HG02884 (cell line): ENCODE data around the gene ACTN4.

Source experiments
- ATAC-seq: cut with Tn5 transposase; IDR thresholded peaks from one replicate; pipeline ENCODE4 v1.9.1; 2021; ENCODE audit warnings: mild to moderate bottlenecking, moderate library complexity; ENCODE audit not compliant: unreplicated experiment

The ACTN4 gene

DNA sequence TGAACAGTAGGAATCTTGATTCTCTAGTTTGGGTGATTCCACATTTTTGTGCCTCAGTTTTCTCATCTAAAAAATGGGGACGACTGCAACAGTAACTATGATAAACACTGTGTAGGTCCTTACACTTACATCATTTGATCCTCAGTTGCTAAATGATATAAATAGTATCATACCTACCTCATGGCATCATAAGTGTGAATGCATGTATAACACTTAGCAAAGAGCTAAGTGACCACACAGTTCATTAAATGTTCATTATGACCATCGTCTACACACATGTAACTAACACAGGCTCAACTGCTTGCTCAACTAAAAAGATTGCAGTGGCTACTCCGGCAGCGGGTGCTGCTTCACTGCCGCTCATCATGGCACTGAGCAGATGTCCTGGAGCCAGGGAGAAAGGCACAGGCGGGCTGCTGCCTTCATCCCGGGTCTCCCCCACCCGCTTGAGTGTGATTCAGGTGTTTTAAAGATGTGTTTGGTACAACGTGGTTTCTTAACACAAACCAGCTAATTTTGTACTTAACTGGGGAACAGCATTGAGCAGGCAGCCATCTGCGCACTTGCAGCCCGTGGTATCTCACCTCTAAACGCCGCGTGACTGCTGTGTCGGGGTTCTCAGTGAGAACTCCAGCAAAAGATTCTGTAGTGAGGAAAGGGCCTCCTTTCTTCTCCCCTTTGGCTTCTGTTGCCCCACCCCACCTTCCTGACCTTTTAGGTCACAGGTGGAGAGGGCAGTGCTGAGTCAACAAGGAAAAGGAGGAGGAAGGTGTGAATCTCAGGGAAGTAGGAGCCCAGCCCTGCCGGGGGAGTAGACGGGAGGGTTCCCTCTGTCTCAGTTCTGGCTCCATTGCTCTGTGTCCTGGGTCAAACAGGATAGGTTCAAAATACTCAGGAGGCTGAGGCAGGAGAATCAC lies 11.7 kb upstream of the ACTN4 start:
- ATAC-seq = no peak

DNA sequence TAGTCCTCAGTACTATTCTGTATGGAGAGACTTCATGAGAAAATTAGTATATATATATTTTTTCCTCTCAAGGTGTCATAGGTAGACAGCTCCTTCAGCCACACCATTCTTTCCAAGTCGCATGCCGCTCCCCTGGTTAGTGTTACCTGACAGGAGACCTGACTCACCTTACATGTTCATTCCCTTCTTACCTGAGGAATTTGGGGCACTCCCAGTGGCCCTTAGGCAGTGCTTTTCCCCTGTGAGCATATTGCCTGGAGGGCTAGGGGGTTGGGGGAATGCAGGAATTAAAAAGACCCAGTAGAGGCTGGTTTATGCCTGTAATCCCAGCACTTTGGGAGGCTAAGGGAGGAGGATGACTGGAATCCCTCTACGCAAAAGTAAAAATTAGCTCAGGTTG lies 9.0 kb upstream of the ACTN4 start:
- ATAC-seq = no peak

DNA sequence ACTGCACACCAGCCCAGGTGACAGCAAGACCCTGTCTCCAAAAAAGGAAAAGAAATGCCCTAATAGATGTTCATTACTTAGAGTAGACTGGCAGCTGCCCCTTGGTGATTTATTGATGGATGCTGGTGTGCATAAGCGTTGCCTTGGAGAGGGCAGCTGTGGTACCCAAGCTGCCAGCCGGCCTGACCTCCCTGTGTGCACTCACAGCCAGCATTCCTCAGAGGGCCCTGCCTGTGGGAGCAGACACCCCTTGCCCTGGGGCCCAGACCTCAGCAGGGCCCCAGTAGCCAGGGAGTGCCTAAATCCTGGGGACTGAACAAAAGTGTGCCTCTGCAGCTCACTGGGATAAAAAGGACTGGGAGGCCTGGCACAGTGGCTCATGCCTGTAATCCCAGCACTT lies 7.8 kb upstream of the ACTN4 start:
- ATAC-seq = no peak

DNA sequence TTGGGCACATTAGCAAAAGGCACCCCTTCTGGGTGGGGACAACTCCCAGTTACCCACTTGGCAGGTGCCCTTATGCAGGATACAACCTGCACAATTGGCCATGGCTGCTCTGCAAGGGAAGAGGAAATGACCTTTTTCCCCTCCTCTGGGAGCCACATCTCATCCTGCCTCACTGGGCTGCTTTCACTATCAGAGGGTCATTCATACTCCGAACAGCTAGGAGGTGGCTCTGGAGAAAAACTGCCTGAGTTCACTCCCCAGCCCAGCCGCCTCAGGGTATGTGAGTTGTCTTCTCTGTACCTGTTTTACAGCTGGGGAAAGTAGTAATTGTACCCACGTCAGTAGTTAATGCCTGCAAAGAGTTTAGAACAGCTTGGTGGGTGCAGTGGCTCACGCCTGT lies 7.1 kb upstream of the ACTN4 start:
- ATAC-seq = no peak

DNA sequence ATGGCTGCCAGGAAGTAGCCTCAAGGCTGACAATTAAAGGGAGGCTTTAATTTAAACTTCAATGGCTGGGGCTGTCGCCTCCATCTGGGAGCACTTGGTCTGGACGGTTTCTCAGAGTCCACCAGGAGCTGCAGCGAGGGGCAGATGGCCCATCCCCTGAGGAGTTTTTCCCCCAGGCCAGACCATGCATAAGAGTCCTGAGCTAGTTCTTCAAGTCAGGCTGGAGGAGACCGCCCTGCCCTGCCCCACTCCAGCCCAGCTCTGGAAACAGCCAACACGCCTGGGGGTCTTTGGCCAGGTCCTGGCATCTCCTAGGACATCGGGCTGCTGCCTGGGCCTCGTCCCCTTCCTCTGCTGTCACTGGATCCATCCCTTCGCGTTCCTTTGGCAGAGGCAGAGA lies 5.3 kb upstream of the ACTN4 start:
- ATAC-seq = no peak

DNA sequence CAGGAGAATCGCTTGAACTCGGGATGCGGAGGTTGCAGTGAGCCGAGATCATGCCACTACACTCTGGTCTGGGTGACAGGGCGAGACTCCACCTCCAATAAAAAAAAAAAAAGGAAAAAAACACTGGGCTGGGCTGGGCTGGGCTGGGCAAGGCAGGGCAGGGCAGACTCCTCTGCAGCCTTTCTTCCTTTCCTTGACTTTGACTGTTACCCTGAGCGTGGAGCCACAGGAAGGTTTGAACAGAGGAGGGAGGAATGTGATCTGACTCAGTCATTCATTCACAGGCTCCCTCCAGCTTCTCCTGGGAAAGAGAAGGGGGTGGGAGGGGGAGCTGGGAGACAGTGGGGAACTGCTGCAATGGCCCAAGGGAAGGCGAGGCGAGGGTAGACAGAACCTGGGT lies 2.7 kb upstream of the ACTN4 start:
- ATAC-seq = no peak

DNA sequence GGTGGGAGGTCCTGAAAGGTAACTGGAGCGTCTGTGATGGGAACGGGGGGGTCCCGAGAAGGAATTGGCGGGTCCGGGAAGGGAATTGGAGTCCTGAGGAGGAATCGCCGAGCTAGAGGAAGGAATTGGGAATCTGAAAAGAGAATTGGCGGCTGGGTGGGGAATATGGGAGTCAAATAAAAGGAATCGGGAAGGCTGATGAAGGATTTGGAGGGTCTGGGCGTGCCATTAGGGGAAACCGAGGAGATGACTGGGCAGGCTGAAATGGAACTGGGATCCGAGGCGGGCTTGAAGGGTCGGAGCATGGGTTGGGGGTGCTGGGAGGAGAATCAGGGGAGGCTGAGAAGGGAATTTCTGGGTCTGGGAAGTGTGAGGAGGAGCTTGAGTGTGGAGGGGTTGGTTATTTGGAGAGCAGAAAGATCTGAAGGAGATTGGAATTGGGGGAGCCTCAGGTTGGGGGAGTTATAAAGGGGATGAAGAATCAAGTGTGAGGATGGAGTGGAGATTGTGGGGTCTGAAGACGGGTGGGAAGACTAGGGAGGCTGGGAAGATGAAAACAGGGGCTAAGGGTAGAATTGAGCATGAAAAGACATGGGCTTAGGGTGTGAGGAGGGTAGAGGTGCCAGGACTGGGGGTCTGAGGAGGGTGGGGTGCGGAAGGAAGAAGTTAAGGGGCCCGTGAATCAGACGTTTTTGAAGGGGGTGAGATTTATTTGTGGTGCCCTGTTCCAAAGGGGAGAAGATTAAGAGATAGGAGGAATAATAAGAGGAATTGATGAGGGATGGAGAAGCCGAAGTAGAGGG lies 718 bp downstream of the ACTN4 start:
- ATAC-seq = no peak

DNA sequence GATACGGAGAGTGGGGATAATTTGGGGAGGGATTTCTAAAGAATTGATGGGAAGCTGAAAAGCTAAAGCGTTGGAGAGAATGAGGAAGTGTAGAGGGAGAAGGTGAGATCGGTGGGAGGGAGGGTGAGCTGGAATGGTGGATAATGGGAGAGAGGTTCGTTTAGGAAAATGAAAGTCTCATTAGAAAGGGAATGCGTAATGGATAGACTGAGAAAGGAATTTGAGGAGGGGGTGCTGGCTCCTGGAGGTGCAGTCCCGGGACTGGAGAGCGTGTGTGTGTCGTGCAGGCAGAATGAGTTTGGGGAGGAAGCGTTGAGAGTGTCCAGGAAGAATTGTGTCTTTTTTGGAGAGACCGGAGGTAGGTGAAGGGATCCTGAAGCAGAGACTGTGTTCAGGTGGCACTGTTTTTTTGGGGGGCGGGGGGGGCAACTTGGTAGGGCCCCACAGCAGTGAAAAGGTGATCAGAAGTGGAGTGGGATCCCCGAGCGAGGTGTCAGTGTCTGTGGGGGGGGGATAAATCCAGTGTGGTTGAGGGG lies 1.4 kb downstream of the ACTN4 start:
- ATAC-seq = no peak

DNA sequence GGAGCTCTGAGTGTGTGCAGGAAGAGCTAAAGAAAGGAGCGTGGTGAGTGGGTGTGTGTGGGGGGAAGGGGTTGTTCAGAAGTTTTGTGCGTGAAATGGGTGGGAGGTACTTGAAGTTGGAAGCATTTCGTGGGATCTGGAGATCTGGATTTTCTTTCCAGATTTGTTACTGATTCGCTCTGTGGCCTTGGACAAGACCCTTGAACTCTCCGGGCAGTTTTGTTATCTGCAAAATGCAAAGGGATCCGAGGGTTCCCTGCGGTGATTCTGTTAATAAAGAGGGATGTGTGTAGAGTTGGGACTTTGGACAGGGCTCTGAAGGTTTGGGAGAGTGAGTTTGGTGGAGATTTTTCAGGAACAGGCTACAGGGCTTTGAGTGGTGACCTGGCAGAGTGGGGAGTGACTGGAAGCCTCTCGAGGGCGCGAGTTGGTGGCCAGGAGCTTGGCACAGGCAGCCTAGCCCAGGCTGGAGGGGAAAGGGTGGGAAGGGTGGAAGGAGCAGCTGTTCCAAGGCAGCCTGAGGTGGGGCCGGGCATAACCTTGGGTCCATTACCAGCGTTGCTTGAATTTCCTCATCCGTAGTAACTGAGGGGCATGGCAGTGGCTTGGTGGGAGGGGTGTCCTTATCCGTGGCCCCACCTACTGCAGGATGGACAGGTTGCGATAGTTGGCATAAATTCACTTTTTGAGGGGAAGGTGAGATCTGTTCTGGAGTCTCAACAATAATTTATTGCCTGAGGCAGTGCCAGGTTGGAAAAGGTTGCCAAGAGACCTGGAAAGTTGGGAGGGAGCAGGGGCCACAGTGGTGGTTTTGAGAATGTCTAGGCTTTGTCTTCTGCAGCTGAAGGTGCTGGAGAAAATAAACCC lies 2.1 kb downstream of the ACTN4 start:
- ATAC-seq = no peak

DNA sequence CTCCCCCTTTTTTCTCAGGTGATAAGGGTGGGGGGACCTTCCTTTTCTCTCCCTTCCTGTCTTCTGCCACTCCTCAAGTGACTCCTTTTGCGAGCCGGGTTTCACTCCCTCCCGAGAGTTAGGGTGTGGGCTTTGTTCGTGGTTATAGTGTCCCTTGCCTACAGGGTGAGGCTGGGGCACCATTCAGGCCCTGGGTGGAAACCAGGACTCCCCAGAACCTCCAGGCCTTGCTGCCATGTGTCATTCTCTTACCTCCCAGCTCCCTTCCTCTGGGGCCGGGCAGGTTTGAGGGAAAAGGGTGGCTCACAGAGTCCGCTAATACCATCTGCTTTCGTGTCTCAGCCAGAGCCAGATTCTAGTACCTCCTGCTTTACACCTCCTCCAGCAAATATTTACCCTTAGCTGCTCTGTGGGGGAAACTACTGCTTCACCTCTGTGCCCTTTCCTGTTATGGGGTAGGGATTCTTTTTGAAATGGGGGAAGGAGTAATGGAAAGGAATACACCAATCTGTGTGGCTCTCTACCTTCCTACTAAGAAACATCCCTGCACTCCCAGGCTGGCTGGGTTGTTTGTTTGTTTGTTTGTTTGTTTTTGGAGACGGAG lies 2.8 kb downstream of the ACTN4 start:
- ATAC-seq = no peak

DNA sequence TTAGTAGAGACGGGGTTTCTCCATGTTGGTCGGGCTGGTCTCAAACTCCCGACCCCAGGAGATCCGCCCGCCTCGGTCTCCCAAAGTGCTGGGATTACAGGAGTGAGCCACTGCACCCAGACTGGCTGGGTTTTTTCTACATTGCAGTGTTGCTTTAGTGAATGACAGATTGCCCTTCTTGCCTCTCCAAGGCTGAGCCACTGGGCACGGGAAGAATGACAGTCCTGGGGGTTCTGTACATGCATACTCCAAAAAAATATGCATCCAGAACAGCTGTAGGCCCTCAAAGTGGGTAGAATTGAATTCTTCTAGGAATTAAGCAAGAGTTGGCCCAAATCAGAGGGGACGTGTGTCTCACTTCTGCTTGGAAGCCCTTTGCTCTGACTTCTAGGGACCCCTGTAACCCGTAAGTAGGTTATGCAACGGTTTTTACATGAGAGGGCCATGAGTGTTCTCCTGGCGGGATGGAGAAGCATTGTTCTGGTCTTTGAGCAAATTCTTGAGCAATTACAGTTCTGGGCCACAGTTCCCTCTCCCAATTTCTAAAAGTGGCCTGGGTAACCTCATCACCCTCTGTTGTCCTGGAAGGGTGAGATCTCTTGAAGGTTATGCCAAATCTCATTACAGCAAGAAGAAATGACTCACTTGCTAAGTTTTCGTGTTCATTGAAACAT lies 3.6 kb downstream of the ACTN4 start:
- no peak for ATAC-seq

DNA sequence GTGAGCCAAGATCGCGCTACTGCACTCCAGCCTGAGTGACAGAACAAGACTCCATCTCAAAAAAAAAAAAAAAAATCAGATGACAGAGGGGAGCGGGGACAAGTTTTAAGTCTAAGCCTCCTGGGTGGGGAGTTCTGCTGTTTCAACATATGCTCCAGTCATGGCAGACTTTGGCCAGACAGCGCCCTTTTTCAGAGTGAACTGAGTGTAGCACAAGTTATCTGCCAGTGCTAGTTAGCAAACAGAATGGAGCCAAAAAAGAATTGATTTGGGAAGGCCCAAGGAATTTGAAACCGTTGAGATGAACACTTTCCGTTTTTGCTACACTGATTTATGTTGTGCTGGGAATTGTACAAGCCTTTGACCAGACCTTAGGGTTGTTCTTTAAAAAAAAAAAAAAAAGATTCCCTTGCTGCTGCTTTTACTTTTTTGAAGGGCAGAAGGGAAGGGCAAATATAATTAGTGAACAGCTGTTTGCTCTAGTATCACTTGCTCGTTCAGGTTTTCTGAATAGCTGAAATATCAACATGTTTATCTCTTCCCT lies 5.7 kb downstream of the ACTN4 start:
- no peak for ATAC-seq

DNA sequence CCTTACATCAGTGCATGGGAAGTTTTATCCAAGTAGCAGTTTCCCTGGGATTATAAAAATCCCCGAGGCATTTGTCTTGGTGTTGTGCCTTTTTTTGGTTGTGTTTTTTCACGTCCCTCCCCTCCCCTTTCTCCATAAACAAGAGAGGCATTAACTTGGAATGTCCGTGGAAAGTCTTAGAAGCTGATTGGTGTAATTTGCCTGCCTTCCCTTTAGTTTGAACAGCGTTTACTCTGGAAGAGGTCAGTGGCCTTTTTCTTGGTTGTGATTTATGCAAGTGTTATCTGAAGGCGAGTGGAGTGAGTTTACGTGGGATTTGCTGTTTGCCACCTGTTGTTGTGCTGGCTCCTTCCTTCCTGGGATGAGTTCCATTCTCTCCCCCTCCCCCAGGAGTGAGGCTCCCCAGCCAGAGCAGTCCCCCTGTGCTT lies 7.2 kb downstream of the ACTN4 start:
- ATAC-seq = no peak

DNA sequence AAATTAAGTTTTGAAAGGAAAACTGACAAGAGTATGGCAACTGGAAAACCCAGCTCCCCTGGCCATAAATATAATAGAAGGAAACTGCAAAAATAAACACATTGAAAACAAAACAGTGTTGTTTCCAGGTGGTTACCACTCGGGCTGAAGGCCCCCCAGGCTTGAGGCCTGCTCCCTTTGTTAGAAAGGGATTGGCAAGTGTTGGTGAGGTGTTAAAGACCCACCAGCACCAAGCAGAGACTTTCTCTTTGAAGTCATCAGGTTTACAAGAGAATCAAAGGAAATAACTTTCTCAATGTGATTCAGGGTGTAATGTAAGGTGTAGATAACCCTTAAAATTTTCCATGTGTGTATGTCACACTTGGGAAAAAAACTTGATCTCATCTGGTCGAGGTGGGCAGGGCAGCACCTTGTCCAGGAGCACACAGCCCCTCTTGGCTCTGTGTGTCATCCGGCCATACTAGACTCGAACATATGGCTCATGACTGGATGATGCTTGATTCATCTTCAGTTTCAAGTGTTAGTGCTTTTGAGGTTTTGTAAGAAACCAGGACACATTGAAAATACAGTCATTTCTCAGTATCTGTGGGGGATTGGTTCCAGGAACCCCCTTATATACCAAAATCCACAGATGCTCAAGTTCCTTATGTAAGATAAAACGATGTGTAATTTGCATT lies 7.8 kb downstream of the ACTN4 start:
- ATAC-seq = no peak

DNA sequence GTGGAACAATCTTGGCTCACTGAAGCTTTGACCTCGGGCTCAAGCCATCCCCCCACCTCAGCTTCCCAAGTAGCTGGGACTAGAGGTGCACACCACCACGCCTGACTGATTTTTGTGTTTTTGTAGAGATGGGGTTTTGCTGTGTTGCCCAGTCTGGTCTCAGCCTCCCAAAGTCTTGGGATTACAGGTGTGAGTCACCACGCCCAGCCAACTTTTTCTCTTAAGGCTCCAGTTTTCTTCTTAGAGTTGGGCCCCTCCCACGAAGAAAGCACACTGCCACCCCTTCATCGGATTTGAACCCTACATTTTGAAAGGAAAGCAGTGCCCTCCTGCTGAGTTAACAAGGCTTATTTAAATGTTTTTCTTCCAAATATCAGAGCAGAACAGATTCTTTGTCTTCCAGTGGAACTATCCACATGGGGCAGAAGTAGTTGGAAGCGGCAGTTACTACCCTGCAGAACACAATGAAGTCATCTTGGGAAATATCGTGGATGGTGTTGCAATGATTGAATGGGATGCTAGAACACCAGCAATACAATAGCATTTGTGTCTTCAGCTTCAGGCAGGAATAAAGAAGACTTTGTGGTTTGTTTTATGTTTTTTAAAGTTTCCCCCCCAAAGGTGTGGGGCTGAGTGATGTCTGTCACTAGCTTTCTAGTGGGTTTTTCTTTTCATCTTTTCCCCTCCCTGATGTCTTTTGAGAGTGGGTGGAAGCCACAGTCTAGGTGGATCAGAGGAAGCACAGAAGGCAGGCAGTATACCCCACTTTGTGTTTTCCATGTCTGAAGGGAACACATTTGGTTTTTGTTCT lies 8.9 kb downstream of the ACTN4 start:
- no peak for ATAC-seq

DNA sequence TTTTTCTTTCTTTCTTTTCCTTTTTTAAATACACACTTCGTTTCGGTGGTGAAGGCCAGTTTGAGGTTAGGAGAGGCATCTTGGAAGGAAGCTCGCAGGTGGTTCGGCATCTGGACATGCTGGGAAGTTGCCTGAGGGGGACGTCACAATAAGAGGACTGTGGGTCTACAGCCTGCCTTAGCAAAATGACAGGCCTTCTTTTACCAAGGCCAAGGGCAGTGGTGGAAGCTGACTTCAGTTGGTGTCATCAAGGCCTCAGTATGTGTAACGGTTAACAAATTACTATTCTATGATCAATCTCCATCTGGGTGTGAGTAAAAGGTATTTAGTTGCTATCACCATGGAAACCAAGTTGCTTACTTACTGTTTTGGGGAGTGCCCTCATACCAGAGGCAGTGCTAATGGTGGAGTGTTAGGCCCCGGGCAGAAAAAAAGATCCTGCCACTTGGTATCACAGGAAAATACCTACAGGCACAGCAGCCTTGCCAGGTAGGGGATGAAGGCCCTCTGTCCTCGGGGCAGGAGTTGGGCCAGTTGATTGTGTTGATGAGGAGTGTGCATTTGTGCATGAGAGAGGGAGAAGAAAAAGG lies 10.3 kb downstream of the ACTN4 start:
- ATAC-seq = no peak

DNA sequence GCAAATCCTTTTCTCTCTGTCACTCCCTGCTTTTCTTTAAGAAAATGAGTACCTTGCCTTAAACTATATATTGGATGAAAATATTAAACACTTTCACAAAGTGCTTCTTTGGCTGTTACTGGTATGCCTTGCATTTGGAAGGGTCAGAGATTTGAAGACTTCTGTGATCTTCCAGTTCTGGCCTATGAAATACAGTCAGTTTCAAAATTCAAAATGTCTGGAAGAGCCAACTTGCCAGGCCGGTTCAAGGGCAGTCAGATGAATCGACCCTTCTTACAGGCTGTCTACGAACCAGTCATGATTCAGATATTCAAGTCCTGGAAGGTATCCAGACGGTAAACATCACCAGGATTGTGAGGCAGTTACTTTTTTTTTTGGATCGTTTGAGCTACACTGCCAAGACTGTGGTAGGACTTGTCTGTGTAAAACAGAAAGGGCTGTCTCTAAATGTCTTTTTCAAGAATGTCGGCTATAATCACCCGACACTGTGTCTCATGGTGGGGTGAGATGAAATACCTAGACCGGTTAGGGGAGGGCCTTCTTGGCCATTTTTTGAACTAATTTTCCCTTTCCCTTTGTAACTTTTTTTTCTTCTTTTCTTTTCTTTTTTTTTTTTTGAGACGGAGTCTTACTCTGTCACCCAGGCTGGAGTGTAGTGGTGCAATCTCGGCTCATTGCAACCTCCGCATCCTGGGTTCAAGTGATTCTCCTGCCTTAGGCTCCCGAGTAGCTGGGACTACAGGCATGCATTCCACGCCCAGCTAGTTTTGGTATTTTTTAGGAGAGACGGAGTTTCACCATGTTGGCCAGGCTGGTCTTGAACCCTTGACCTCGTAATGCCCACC lies 11.2 kb downstream of the ACTN4 start:
- no peak for ATAC-seq
